NCI-H128 (cell line): ENCODE data around the gene PEF1.

Source experiments
- DNase-seq: peaks from one replicate; lab custom pipeline; 2025; ENCODE audit not compliant: unreplicated experiment; lab: John Stamatoyannopoulos, UW

PEF1 gene

DNA sequence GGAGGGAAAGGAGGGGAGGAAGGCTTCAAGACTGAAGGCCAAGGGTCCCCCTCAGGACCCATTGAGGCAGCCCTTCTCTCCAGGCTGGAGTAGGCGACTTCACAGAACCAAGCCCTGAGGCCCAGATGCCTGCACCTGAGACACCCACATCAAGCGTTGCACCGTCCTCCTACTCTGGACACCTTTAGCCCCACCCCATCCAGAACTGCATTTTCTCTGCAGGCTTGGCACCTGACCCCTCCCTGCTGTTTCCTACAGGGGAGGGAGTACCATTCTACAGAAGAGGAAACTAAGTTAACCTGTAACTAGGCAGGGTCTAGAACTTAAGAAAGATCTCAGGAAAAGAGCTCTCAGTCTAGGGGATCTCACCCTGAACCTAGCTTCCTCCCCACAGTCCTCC is 12.0 kb downstream of the PEF1 start:
- no peak for DNase-seq

DNA sequence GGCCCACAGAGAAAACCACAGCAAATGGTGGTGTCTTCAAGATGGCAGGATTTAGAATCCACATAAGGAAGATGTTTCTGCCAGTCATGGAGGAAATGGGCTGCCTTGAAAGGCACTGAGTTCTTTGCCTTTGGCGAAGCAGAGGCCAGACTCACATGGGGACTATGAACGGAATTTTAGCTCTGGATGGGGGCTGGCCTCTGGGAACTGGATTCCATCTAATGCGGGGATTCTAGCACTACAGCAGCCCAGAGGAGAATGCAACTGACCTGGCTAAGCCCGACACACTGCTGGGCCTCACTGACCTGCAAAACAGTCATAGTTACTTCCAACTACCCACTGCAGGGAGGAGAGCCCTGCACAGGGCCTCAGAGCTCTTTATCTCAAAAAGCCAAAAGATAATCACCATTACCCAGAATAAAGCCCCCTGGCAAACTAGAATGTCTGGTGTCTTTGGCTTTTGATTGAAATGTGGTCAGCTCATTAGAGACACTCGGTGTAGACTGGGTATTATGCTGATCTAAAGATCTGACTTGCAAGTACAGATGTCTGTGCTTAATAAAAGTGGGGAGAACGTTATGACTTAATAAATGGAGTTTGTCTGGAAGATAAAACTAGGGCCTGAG is 15.6 kb downstream of the PEF1 start:
- DNase-seq = no peak

- no peak for DNase-seq
These were observed 16.6 kb downstream of the PEF1 start for GRCh38 chr1:31627930-31628559.

- no peak for DNase-seq
These were observed 17.3 kb downstream of the PEF1 start for GRCh38 chr1:31627301-31627929.

- no peak for DNase-seq
These were observed 18.2 kb downstream of the PEF1 start for GRCh38 chr1:31626223-31627207.

DNA sequence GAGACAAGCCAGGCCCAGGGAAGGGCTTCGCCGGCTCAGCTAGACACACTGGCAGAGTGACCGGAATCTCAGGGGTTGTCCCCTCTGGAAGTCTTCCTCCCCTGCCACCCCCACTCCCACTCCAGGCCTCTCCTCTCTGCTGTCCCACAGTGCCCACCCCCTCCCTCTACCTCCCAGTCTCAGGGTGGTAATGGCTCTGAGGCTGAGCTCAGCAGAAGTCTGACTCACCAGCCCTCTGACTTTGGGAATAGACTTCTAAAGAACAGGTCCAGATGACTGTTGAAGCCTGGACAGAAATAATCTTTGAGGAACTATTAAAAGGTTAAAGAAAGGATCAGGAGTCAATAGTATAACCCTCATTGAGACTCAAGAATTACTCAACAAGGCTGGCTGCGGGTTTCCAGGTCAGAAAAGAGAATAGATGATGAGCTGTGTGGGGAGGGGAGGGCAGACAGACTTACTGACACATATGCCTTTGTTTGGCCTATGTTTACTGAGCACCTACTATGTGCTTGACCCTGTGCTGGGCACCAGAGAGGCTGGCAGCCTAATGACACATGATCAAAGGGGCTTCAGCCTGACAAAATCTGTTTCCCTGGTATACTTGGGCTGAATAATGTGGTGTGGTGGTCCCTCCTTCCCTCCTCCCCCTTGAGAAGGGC is 19.0 kb downstream of the PEF1 start:
- no peak for DNase-seq

DNA sequence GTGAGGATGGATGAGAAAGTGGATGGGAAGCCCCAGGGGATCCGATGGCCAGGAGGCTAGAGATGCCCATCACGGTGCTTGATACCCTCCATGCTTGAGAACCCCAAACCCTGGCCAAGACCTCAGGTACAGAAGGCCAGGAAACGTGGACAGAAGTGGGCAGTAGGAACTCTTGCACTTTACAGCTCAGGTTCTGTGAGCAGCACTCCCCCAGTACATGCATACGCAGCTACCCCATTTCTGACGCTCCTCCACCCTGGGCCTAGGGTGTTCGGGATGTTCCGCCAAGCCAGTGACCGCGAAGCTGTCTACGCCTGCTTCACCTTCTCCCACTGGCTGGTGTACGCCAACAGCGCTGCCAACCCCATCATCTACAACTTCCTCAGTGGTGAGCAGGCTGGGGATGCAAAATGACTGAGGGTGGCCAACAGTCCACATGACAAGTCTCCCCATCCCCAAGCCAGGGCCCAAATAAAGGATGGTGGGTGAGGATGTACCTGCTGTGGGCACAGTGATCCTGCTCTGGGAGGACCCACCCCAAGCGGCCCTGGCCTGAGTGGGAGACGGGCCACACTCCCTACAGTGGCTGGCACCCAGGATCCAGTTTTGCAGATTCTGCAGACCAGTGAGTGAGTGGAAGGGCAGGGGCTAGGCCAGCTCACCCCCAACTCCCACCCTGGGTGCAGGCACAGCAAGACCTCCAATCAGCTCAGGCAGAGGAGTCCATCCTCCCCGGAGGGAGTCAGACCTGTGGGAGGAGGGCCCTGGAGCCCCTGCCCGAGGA is 19.8 kb downstream of the PEF1 start:
- no peak for DNase-seq

- DNase-seq = no peak
These were observed 20.4 kb downstream of the PEF1 start for GRCh38 chr1:31624309-31624708.

GRCh38 chr1:31623365-31623764 is 21.3 kb downstream of the PEF1 start:
- DNase-seq = no peak

GRCh38 chr1:31621847-31622730 is 22.6 kb downstream of the PEF1 start:
- DNase-seq = no peak

DNA sequence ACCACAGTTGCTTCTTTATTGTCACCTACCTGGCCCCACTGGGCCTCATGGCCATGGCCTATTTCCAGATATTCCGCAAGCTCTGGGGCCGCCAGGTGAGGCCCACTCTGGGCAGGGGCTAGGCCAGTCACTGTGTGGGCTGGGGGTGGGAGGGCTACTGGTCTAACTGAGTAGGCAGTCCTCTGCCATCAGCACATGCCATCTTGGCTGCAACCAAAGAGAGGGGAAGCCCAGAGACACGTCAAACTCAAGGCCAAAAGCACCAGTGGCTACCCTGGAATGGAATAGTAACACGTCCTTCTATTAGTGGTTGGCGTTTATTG is 23.2 kb downstream of the PEF1 start:
- DNase-seq = no peak

GRCh38 chr1:31620631-31621497 is 23.8 kb downstream of the PEF1 start:
- DNase-seq = no peak

DNA sequence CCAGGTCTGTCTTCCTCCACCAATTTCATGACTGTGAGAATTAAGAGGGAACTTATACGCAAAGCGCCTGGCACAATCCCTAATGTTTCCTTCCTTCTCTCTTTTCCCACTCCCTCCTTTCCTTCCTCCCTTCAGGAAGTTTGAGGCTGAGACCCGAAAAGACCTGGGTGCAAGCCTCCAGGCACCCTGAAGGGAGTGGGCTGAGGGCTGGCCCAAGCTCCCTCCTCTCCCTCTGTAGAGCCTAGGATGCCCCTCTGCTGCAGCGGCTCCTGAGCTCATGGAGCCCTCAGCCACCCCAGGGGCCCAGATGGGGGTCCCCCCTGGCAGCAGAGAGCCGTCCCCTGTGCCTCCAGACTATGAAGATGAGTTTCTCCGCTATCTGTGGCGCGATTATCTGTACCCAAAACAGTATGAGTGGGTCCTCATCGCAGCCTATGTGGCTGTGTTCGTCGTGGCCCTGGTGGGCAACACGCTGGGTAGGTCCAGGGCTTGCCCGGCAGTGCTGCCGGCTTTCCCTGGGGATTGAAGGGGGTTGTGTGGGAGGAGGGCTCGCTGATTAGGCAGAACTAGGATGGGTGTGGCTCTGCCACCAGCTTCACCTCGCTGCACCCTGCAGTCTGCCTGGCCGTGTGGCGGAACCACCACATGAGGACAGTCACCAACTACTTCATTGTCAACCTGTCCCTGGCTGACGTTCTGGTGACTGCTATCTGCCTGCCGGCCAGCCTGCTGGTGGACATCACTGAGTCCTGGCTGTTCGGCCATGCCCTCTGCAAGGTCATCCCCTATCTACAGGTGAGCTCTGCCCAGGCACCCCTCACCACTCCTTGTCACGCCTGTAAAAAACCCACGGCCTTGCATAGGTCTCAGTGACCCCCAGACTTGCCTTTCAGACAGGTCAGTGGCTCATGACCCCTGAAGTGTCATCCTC is 25.5 kb downstream of the PEF1 start:
- DNase-seq = no peak

GRCh38 chr1:31617916-31618746 is 26.5 kb downstream of the PEF1 start:
- DNase-seq = no peak

DNA sequence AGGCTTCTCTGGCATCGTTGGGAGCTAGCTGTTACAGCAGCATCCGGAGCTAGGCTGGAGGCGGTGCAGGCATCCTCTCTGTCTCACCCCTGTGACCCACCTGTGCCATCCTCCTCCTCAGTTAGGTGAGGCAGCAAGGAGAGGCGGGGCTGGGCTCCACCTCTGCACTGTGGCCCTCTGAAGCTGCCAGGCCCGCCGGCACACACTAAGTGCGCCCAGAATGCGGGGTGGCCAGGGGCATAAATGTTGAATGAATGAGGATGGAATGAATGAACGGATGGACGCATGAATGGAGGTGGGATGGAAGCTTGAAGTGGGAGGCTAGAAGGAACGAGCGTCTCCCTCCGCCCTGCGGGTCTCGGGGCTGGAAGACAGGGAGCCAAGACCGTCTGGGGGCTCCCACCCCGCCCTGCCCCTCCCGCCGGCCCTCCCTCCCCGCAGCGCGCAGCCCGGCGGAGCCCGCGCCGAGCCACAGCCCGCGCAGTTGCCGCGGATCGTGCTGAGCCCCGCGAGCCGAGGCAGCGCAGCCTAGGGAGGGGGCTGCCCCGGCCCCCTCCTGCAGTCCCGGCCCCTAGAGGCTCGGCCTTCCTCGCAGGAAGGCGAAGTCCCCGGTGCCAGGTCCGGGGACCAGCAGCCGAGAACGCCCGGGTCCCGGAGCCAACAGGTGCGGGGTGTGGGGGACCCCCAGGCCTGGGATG is 27.3 kb downstream of the PEF1 start, which contains the start of gene HCRTR1:
TSS of gene HCRTR1 (plus strand) at position 472 of the 698 bp plus-strand sequence. CDS start 1,504 bp downstream, outside the sequence.
- DNase-seq = no peak

GRCh38 chr1:31615939-31616338 is 28.7 kb downstream of the PEF1 start:
- DNase-seq = no peak
